WTC11 (cell line): Measurements from ENCODE around the gene KHDC1. TPM values are rescaled to one million over a fixed set of nuclear protein-coding genes. Genes with fewer than 3 reads are reported as not detected.

Experiments used
- AR ChIP-seq: fragments of 250-450 bp; sonication (Bioruptor Pico); IDR thresholded peaks from 2 replicates; pipeline ENCODE4 v1.9.0; 2021; ENCODE audit warnings: mild to moderate bottlenecking
- CREM ChIP-seq: sonication (generic); formaldehyde crosslinking; IDR thresholded peaks from 2 replicates; pipeline ENCODE4 v1.8.1; 2022; ENCODE audit warnings: mild to moderate bottlenecking, missing genetic modification reagents, moderate library complexity
- ELF4 ChIP-seq: sonication (generic); formaldehyde crosslinking; IDR thresholded peaks from 2 replicates; pipeline ENCODE4 v1.8.1; 2022; ENCODE audit warnings: low read depth, mild to moderate bottlenecking, moderate library complexity, missing genetic modification reagents
- JAZF1 ChIP-seq: fragments of 250-450 bp; sonication (Bioruptor Pico); IDR thresholded peaks from 2 replicates; pipeline ENCODE4 v1.9.0; 2021; ENCODE audit warnings: moderate library complexity, mild to moderate bottlenecking, inconsistent platforms
- NFATC4 ChIP-seq: fragments of 250-450 bp; sonication (Bioruptor Pico); IDR thresholded peaks from 2 replicates; pipeline ENCODE4 v1.9.0; 2021; ENCODE audit warnings: mild to moderate bottlenecking
- NFYB ChIP-seq: sonication (generic); formaldehyde crosslinking; conservative IDR thresholded peaks from 2 replicates; pipeline ENCODE4 v1.8.0; 2022; ENCODE audit warnings: low read depth, missing genetic modification reagents
- OVOL2 ChIP-seq: fragments of 250-450 bp; sonication (Bioruptor Pico); IDR thresholded peaks from 2 replicates; pipeline ENCODE4 v1.9.0; 2021; ENCODE audit warnings: mild to moderate bottlenecking, borderline replicate concordance
- PRDM15 ChIP-seq: sonication (generic); formaldehyde crosslinking; IDR thresholded peaks from 2 replicates; pipeline ENCODE4 v1.8.0; 2022; ENCODE audit warnings: missing genetic modification reagents
- RORB ChIP-seq: fragments of 250-450 bp; sonication (Bioruptor Pico); IDR thresholded peaks from 2 replicates; pipeline ENCODE4 v1.9.0; 2021; ENCODE audit warnings: mild to moderate bottlenecking
- SP1 ChIP-seq: sonication (generic); formaldehyde crosslinking; conservative IDR thresholded peaks from 2 replicates; pipeline ENCODE4 v1.8.1; 2022; ENCODE audit warnings: missing genetic modification reagents
- STAT6 ChIP-seq: sonication (generic); formaldehyde crosslinking; conservative IDR thresholded peaks from 2 replicates; pipeline ENCODE4 v1.8.1; 2023; ENCODE audit warnings: mild to moderate bottlenecking, low read depth, missing genetic modification reagents, moderate library complexity
- TEAD1 ChIP-seq: sonication (generic); formaldehyde crosslinking; IDR thresholded peaks from 2 replicates; pipeline ENCODE4 v1.8.0; 2022; ENCODE audit warnings: mild to moderate bottlenecking, missing genetic modification reagents
- TP53 ChIP-seq: sonication (generic); formaldehyde crosslinking; IDR thresholded peaks from 2 replicates; pipeline ENCODE4 v1.8.1; 2023; ENCODE audit warnings: mild to moderate bottlenecking, missing genetic modification reagents
- ZNF281 ChIP-seq: sonication (generic); formaldehyde crosslinking; IDR thresholded peaks from 2 replicates; pipeline ENCODE4 v1.8.0; 2023; ENCODE audit warnings: mild to moderate bottlenecking, missing genetic modification reagents
- ZNF317 ChIP-seq: sonication (generic); formaldehyde crosslinking; IDR thresholded peaks from 2 replicates; pipeline ENCODE4 v1.8.1; 2023; ENCODE audit warnings: low read depth, mild to moderate bottlenecking, moderate library complexity, missing genetic modification reagents, borderline replicate concordance
- ZNF396 ChIP-seq: fragments of 250-450 bp; sonication (Bioruptor Pico); IDR thresholded peaks from 2 replicates; pipeline ENCODE4 v1.8.0; 2021; ENCODE audit warnings: mild to moderate bottlenecking, moderate library complexity, borderline replicate concordance
- ZNF416 ChIP-seq: fragments of 250-450 bp; sonication (Bioruptor Pico); IDR thresholded peaks from 2 replicates; pipeline ENCODE4 v1.9.0; 2021; ENCODE audit warnings: mild to moderate bottlenecking, inconsistent platforms
- ZNF532 ChIP-seq: fragments of 250-450 bp; sonication (Bioruptor Pico); IDR thresholded peaks from 2 replicates; pipeline ENCODE4 v1.9.0; 2021; ENCODE audit warnings: mild to moderate bottlenecking, borderline replicate concordance
- ZSCAN18 ChIP-seq: fragments of 250-450 bp; sonication (Bioruptor Pico); IDR thresholded peaks from 2 replicates; pipeline ENCODE4 v2.1.2; 2022; ENCODE audit warnings: mild to moderate bottlenecking, moderate library complexity
- total RNA-seq: library from RNA; stranded (reverse); gene quantifications from 3 replicates; pipeline ENCODE4 v1.2.3, GENCODE V29; 2021
- TF ChIP-seq, protein P1 (sequence below): sonication (generic); formaldehyde crosslinking; IDR thresholded peaks from 2 replicates; pipeline ENCODE4 v1.8.1; 2023; ENCODE audit warnings: mild to moderate bottlenecking, missing genetic modification reagents, moderate library complexity

Gene KHDC1
- total RNA-seq, 1 experiment from 2014 or later: 8.9 TPM

GRCh38 chr6:73309785-73310502 is 46.9 kb upstream of the KHDC1 start (continued):
- peak; percentile 21 for TF ChIP-seq TP53 (CRISPR knock-in tag)
- no peak for TF ChIP-seq ZNF416 (CRISPR knock-in tag)
- no peak for TF ChIP-seq JAZF1 (CRISPR knock-in tag)
- no peak for TF ChIP-seq STAT6 (CRISPR knock-in tag)
- TF ChIP-seq ZNF396 (CRISPR knock-in tag): no peak
- TF ChIP-seq RORB: no peak
- TF ChIP-seq, protein P1, sequence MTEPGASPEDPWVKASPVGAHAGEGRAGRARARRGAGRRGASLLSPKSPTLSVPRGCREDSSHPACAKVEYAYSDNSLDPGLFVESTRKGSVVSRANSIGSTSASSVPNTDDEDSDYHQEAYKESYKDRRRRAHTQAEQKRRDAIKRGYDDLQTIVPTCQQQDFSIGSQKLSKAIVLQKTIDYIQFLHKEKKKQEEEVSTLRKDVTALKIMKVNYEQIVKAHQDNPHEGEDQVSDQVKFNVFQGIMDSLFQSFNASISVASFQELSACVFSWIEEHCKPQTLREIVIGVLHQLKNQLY: no peak; the same call in 1 of the 2 replicates
- peak; percentile 7; the same call in 1 of the 2 replicates for TF ChIP-seq CREM (CRISPR knock-in tag)
- no peak; the same call in 1 of the 2 replicates for TF ChIP-seq NFYB (CRISPR knock-in tag)
- TF ChIP-seq PRDM15 (CRISPR knock-in tag): no peak; the same call in 1 of the 2 replicates
- TF ChIP-seq ZNF317 (CRISPR knock-in tag): 0 out of 2 replicates have a peak, but pooled peaks have one; percentile 20
- no peak for TF ChIP-seq NFATC4 (CRISPR knock-in tag)
- TF ChIP-seq ELF4 (CRISPR knock-in tag): no peak
- peak; percentile 71 for TF ChIP-seq ZNF281 (CRISPR knock-in tag)
- no peak for TF ChIP-seq ZSCAN18 (CRISPR knock-in tag)
- TF ChIP-seq TEAD1 (CRISPR knock-in tag): peak; percentile 76; the same call in 1 of the 2 replicates
- no peak for TF ChIP-seq AR (CRISPR knock-in tag)
- no peak for TF ChIP-seq ZNF532 (CRISPR knock-in tag)
- no peak for TF ChIP-seq OVOL2 (CRISPR knock-in tag)
- TF ChIP-seq SP1 (CRISPR knock-in tag): peak; percentile 55; the same call in 1 of the 2 replicates
- TF ChIP-seq, all 79 proteins: peak for 31
